ENCODE measurements around the gene METTL1. TPM values are rescaled to one million over a fixed set of nuclear protein-coding genes. Genes with fewer than 3 reads are reported as not detected.

The METTL1 gene
- total and polyA plus RNA-seq, 9 of the 15 experiments (the other 6 are each of a cell fraction or from before 2014, with no cell fraction given): 12.6 to 65.9 (median 39.2) TPM

- TF ChIP-seq NKRF (IDR thresholded peaks at IDR 0.05; ENCODE audit: borderline replicate concordance) (peak; percentile 61; the same call in 1 of the 2 replicates), DPF2 (IDR thresholded peaks at IDR 0.05) (peak; percentile 74), SMARCA5 (IDR thresholded peaks at IDR 0.05) (0 out of 2 replicates have a peak, but pooled peaks have one; percentile 47), OTX1 (CRISPR knock-in tag; IDR thresholded peaks at IDR 0.05) (peak; percentile 72; the same call in 1 of the 2 replicates), GABPA (tag; conservative IDR thresholded peaks at IDR 0.05; ENCODE audit: low read depth) (peak; percentile 50), ARHGAP35 (IDR thresholded peaks at IDR 0.05; ENCODE audit: partially characterized antibody) (no peak), ATF1 (CRISPR knock-in tag; IDR thresholded peaks at IDR 0.05) (no peak), ATF1 (tag; IDR thresholded peaks at IDR 0.05) (peak; percentile 30; the same call in 1 of the 2 replicates), SRSF9 (IDR thresholded peaks at IDR 0.05; ENCODE audit: borderline replicate concordance, low read depth, low read length) (no peak), CBFA2T3 (IDR thresholded peaks at IDR 0.05) (0 out of 2 replicates have a peak, but pooled peaks have one; percentile 8), POLR2G (IDR thresholded peaks at IDR 0.05; ENCODE audit: low read depth, low read length) (peak; percentile 52), MGA (IDR thresholded peaks at IDR 0.05) (no peak), PHTF2 (CRISPR knock-in tag; IDR thresholded peaks at IDR 0.05) (no peak), YY1 (IDR thresholded peaks at IDR 0.05; ENCODE audit: borderline replicate concordance in 1 of 3, control insufficient read depth in 1 of 3, extremely low read depth in 1 of 3, insufficient read depth in 3 of 3, insufficient read length in 1 of 3, insufficient replicate concordance in 2 of 3, low read depth in 1 of 3, low read length in 2 of 3) (peak in 2 of 3 experiments; percentile 67 to 79), HDGF (IDR thresholded peaks at IDR 0.05) (peak; percentile 94; the same call in 1 of the 2 replicates)
Observed at GRCh38 chr12:57754411-57755193, 17.3 kb downstream of the METTL1 start, which contains the start of gene MARCHF9 (continued).

Data from K562 (cell line).